ENCODE results near the gene TNFAIP2.
"Not testable (repeated sequence)": the region's sequence is repeated elsewhere in the genome, so short reads cannot be mapped to it uniquely, and the experiment has no call there.

The TNFAIP2 gene

GRCh38 chr14:103155416-103155815, 32.2 kb downstream of the TNFAIP2 start:
- DNase-seq (ENCODE audit: low read depth), result not testable (repeated sequence)

- DNase-seq (ENCODE audit: low read depth), result no peak
These were observed 32.6 kb downstream of the TNFAIP2 start for GRCh38 chr14:103155826-103156394.

- no peak for DNase-seq (ENCODE audit: low read depth)
These were observed 33.6 kb downstream of the TNFAIP2 start for GRCh38 chr14:103156651-103157378.

DNA sequence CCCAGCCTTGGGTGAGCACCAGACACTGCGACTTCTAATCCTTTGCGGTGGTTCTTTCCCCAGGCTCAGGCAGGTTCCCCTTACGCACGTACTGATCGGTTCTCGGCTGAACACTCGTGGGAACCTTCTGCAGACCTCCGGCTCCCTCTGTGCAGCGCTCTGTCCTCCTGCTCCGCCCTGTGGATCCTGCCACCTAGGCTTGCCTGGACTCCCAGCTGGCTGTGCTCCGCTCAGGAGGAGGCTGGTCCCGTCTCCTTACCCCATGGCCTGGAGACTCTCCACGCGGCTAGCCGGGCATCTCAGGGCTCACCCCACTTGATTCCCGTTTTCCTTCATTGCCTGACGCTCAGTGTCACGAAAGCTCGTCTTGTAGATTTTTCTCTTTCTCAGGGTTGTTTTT, 34.7 kb downstream of the TNFAIP2 start:
- no peak for DNase-seq (ENCODE audit: low read depth)

DNA sequence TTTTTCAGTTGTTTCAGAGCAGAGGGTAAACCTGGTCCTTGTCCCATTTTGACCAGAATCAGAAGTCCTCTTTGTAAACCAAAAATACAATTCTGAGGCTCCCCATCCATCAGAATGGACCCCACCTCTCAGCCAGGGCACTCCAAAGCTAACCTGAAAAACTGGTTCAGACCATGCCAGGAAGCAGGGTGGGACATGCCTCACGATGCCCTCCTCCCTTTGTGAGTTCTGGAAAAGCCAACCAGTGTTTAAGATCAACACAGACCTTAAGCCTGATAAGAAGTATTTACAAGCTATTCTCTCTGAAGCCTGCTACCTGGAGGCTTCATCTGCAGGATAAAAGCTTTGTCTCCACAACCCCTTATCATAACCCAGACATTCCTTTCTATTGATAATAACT, 35.4 kb downstream of the TNFAIP2 start:
- no peak for DNase-seq (ENCODE audit: low read depth)

- DNase-seq (ENCODE audit: low read depth), result no peak
These were observed 37.2 kb downstream of the TNFAIP2 start for GRCh38 chr14:103160321-103161053.

GRCh38 chr14:103161054-103161397, 37.8 kb downstream of the TNFAIP2 start:
- DNase-seq (ENCODE audit: low read depth), result no peak

DNA sequence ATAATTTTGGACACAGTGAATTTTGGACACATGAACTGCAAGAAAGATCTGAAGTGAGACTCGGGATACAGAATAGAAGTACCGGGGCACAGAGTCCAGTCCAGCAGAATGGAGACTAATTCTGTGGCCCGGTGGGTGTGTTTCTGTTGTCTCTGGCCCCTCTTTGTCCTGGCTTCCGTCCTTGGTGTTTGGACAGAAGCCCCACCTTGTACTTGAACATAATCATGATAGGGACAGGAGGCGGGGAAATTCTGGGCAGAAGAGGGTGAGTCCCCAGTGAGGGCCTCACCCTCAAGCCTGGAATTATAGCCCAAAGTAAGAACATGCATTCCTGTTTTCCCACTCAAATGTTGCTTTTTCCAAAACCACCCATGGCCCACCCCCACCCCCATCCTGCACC, 39.9 kb downstream of the TNFAIP2 start:
- no peak for DNase-seq (ENCODE audit: low read depth)

DNA sequence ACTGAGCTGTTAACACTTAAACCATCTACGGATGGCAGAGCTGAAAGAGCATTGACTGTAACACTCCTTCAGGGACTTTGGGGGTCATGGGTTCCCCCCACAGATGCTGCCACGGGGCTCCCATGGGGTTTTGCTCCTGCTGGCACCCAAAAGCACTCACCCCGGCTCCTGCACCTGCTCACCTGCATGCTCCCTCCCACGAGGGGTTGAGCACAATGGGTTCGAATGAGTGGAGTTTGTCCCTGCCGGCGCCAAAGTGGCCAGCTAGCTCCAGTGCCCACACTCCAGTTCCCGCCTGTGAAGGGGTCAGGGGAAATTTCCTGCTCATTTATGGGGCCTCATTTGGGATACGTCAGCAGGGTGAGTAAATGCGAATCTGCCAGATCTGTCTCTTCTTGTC, 40.7 kb downstream of the TNFAIP2 start:
- no peak for DNase-seq (ENCODE audit: low read depth)

DNA sequence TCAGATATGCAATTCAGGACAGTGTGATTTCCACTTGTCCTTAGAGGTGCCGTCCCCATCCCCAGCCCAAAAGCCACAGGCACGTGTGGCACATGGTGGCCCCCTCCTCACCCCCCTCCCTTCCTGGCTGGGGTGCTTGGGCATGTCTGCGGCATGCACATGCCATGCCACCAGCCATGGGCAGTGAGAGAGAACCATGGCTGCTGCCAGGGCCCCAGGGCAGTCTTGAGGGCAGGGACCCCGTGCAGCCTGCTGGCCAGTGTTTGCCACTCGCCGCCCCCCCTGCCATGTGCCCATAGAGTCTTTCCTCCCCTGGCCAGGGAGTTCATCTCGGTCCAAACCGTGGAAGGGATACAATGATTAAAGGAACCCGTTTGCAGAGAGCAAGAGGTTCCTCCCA, 41.5 kb downstream of the TNFAIP2 start:
- no peak for DNase-seq (ENCODE audit: low read depth)

GRCh38 chr14:103165323-103165722, 42.1 kb downstream of the TNFAIP2 start:
- DNase-seq (ENCODE audit: low read depth), result no peak

DNA sequence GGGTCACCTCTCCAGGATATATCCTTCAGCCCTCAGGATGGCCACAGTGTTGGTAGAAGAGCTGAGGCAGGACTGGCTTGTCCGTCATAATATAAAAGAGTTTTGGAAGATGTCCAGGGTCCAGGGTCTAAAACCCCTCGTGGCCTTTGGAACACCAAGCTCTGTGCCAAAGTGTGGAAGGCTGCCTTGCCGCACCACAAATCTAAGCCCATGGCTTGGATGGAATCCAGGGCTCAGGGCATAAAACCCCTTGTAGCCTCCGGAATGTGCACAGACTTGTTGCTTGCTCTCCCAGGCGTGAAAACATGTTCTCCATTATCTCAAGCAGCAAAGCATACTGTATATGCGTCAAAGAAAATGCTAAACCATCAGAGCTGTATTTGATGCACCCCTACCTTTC, 46.7 kb downstream of the TNFAIP2 start:
- no peak for DNase-seq (ENCODE audit: low read depth)

DNA sequence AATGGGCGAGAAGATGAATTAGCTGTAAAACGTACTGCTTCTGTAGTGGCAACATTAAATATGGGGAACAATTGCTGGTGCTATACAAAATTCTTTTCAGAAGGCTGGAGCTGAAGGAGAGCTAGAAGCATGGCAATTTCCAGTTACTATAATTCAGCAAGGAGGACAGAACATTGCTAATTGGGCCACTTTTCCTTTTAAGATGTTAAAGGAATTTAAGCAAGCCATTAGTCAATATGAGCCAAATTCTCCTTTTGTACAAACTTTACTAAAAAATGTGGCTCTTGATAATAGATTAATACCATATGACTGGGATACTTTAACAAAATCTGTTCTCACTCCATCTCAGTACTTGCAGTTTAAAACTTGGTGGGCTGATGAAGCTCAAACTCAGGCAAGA, 47.9 kb downstream of the TNFAIP2 start:
- not testable (repeated sequence) for DNase-seq (ENCODE audit: low read depth)

DNA sequence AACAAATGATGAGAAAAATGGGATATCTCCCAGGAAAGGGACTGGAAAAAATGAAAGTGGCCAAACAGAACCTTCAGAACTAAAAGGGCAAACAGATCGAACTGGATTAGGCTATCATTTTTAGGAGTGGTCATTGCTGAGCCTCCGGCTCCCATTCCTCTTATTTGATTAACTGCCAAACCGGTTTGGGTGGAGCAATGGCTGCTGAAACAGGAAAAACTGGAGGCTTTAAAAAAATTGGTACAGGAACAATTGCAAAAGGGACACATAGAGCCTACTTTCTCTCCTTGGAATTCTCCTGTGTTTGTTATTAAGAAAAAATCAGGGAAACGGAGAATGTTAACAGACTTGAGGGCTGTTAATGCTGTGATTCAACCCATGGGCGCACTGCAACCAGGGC, 49.7 kb downstream of the TNFAIP2 start:
- no peak for DNase-seq (ENCODE audit: low read depth)

DNA sequence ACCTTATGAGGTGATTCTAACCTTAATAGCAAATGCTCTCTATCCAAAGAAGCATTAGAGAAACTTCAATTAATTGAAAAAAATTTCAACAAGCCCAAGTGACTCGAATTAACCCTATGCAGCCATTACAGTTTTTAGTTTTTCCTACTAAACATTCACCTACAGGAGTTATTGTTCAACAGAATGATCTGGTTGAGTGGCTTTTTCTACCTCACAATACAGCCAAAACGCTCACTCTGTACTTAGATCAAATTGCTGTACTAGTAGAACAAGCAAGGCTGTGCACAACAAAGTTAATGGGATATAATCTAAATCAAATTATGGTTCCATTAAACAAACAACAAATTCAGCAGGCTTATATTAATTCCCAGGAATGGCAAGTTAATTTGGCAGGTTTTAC, 50.6 kb downstream of the TNFAIP2 start:
- not testable (repeated sequence) for DNase-seq (ENCODE audit: low read depth)

DNA sequence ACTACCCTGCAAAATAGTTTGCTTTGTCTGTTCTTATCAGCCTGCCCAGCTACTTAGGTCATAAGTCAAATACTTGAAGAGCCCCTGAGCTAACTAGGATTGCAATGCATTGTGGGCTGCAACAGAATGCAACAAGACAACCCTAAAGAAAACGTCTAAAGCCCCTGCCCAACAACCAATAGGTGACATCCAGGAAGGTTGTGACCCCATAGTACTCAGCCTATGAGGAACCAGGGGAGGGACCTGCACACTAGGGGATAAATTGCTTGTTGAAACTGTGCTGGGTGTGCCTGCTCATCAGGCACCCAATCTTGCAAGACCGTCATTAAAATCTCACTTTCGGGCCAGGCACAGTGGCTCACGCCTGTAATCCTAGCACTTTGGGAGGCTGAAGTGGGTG, 52.9 kb downstream of the TNFAIP2 start:
- DNase-seq (ENCODE audit: low read depth), result not testable (repeated sequence)

- DNase-seq (ENCODE audit: low read depth), result no peak
These were observed 54.1 kb downstream of the TNFAIP2 start for GRCh38 chr14:103177376-103177775.

- no peak for DNase-seq (ENCODE audit: low read depth)
These were observed 55.3 kb downstream of the TNFAIP2 start for GRCh38 chr14:103178521-103178920.

DNA sequence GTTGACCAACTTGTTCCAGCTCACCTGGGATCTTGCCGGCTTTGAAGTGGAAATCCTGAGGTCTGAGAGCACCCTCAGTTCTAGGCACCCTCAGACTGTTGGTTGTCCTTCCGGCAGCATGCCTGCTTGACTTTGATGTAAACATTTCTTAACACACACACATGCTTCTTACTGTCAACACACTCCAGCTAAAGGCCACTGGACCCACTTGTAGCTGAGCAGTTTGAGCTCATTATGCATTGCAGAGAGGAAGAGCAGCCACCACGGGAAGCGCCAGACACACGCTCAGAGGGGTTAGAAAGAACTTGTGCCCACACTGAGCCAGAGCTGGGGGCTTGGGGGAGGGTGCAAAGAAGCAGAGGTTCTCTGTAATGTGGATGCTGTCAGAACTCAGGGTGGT, 55.8 kb downstream of the TNFAIP2 start:
- DNase-seq (ENCODE audit: low read depth), result no peak

GRCh38 chr14:103180331-103180730, 57.1 kb downstream of the TNFAIP2 start:
- DNase-seq (ENCODE audit: low read depth), result no peak

- DNase-seq (ENCODE audit: low read depth), result no peak
These were observed 60.8 kb downstream of the TNFAIP2 start for GRCh38 chr14:103184046-103184445.

DNA sequence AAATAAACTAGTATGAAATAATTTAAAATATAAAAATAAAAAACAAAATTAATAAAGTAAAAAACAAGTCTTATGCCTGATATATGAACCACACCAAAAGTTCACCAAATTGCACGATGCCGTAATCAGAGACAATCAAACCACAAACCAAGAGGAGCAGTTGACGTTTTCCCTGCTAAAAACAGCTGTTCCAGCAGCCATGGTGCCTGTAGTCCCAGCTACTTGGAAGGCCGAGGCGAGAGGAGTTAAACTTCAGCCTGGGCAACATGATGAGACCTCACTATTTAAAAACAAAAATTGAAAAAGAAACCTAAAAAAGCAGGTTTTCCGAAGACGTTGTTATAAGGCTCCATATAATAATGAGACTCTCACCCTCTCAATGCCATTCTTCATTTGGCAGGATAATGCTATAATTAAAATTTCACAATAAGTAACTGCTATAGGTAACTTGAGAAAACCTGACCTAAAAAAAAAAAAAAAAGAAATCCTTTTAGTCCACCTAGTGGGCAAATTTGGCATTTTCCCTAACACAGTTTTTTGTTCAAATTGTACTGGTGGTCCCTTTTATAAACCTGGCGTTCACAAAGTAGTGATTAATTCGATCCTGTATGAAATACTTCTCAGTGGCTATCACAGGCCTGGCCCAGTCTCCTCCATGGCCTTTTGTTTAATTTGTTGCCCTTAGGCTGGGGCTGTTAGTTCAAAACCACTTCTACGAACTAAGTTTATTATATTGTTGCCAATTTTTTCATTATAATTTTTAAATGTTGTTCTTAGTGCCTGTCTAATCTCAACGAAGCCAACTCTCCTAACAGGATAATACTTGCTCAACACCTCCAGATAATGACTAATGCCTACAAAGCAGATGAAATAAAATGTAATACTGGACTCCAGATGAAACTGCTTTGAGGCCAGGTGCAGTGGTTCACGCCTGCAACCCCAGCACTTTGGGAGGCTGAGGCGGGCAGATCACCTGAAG, 62.1 kb downstream of the TNFAIP2 start:
- no peak for DNase-seq (ENCODE audit: low read depth)
